K562 (cell line): ENCODE results near the gene ANKMY2. TPM values are rescaled to one million over a fixed set of nuclear protein-coding genes. Genes with fewer than 3 reads are reported as not detected.

ENCODE experiments used
- KDM4B ChIP-seq, 2 experiments: fragments of 450-650 bp in 1 of 2; sonication (generic) in 1 of 2; IDR thresholded peaks; 2 replicates each; pipeline ENCODE4 v1.6.1; 2016 to 2017; ENCODE audit warnings: borderline replicate concordance in 2 of 2, antibody characterized with exemption in 1 of 2, low read depth in 1 of 2, mild to moderate bottlenecking in 1 of 2
- MAFF ChIP-seq: IDR thresholded peaks from 2 replicates; pipeline ENCODE4 v1.6.1; 2012; ENCODE audit warnings: low read length, improper control_type of control experiment
- NFRKB ChIP-seq: fragments of 450-650 bp; IDR thresholded peaks from 2 replicates; pipeline ENCODE4 v1.6.1; 2016; ENCODE audit warnings: low read depth
- RB1 ChIP-seq: fragments of 450-650 bp; IDR thresholded peaks from 2 replicates; pipeline ENCODE4 v1.6.1; 2017; ENCODE audit warnings: low read depth, mild to moderate bottlenecking
- SETDB1 ChIP-seq: IDR thresholded peaks from one replicate; pipeline ENCODE4 v1.6.1; 2012; ENCODE audit warnings: low read length, control low read depth, inconsistent platforms
- SIN3A ChIP-seq, 2 experiments: fragments of 150-350 bp in 1 of 2; IDR thresholded peaks; 2 replicates each; pipeline ENCODE4 v1.6.1; 2011 to 2016; ENCODE audit warnings: borderline replicate concordance in 2 of 2, low read depth in 2 of 2, low read length in 2 of 2, mild to moderate bottlenecking in 2 of 2, moderate library complexity in 2 of 2; ENCODE audit not compliant: control insufficient read depth in 1 of 2
- TEAD4 ChIP-seq, 2 experiments: sonication (generic) in 1 of 2; formaldehyde crosslinking in 1 of 2; IDR thresholded peaks; 2 replicates each; pipeline versions ENCODE4 v1.6.1 to v1.8.0; 2012 to 2022; ENCODE audit warnings: borderline replicate concordance in 1 of 2, inconsistent platforms in 1 of 2, low read length in 1 of 2, mild to moderate bottlenecking in 1 of 2, missing genetic modification reagents in 1 of 2
- ZNF134 ChIP-seq: fragments of 250-450 bp; sonication (Bioruptor Pico); conservative IDR thresholded peaks from 2 replicates; pipeline ENCODE4 v1.4.0; 2020
- polyA plus RNA-seq, 8 experiments: library from polyadenylated mRNA; depleted of rRNA in 4 of 8; stranded (reverse) in 5 of 8; unstranded in 3 of 8; fragments of >200 nt; fragmentation: Nextera tagmentation in 2 of 8; fragmentation: Illumina TruSeq in 1 of 8; extraction: Ambion mirVana in 2 of 8; extraction: Trizol in 1 of 8; gene quantifications; 2 replicates each; pipeline versions ENCODE4 v1.2.1 to v1.2.3, GENCODE V29; 2011 to 2014; ENCODE audit warnings: inconsistent platforms in 1 of 8, missing spikeins in 1 of 8
- total RNA-seq, 7 experiments: library from RNA; depleted of rRNA in 6 of 7; stranded (reverse); fragments of >200 nt in 6 of 7; fragmentation: Illumina TruSeq in 2 of 7; extraction: Trizol in 2 of 7; gene quantifications; 2 replicates each; pipeline versions ENCODE4 v1.2.1 to v1.2.3, GENCODE V29; 2011 to 2021; ENCODE audit warnings: low replicate concordance in 1 of 7
- TF ChIP-seq, protein P1 (sequence below): fragments of 200-600 bp; sonication (generic); IDR thresholded peaks from one replicate; pipeline ENCODE4 v1.6.1; 2012; ENCODE audit warnings: mild to moderate bottlenecking, low read depth, low read length, inconsistent platforms
- TF ChIP-seq, protein P2 (sequence below): fragments of 450-650 bp; IDR thresholded peaks from 2 replicates; pipeline ENCODE4 v1.6.1; 2016
- TF ChIP-seq, protein P3 (sequence below): IDR thresholded peaks from 2 replicates; pipeline ENCODE4 v1.6.1; 2014; ENCODE audit warnings: antibody characterized with exemption

ANKMY2 gene
- total and polyA plus RNA-seq, 9 of the 15 experiments (the other 6 are each of a cell fraction or from before 2014, with no cell fraction given), result 38.9 to 71.5 (median 48.8) TPM

GRCh38 chr7:16645593-16646471 is at the start of gene ANKMY2, which contains the start of gene BZW2 (continued):
- TF ChIP-seq, protein P1, sequence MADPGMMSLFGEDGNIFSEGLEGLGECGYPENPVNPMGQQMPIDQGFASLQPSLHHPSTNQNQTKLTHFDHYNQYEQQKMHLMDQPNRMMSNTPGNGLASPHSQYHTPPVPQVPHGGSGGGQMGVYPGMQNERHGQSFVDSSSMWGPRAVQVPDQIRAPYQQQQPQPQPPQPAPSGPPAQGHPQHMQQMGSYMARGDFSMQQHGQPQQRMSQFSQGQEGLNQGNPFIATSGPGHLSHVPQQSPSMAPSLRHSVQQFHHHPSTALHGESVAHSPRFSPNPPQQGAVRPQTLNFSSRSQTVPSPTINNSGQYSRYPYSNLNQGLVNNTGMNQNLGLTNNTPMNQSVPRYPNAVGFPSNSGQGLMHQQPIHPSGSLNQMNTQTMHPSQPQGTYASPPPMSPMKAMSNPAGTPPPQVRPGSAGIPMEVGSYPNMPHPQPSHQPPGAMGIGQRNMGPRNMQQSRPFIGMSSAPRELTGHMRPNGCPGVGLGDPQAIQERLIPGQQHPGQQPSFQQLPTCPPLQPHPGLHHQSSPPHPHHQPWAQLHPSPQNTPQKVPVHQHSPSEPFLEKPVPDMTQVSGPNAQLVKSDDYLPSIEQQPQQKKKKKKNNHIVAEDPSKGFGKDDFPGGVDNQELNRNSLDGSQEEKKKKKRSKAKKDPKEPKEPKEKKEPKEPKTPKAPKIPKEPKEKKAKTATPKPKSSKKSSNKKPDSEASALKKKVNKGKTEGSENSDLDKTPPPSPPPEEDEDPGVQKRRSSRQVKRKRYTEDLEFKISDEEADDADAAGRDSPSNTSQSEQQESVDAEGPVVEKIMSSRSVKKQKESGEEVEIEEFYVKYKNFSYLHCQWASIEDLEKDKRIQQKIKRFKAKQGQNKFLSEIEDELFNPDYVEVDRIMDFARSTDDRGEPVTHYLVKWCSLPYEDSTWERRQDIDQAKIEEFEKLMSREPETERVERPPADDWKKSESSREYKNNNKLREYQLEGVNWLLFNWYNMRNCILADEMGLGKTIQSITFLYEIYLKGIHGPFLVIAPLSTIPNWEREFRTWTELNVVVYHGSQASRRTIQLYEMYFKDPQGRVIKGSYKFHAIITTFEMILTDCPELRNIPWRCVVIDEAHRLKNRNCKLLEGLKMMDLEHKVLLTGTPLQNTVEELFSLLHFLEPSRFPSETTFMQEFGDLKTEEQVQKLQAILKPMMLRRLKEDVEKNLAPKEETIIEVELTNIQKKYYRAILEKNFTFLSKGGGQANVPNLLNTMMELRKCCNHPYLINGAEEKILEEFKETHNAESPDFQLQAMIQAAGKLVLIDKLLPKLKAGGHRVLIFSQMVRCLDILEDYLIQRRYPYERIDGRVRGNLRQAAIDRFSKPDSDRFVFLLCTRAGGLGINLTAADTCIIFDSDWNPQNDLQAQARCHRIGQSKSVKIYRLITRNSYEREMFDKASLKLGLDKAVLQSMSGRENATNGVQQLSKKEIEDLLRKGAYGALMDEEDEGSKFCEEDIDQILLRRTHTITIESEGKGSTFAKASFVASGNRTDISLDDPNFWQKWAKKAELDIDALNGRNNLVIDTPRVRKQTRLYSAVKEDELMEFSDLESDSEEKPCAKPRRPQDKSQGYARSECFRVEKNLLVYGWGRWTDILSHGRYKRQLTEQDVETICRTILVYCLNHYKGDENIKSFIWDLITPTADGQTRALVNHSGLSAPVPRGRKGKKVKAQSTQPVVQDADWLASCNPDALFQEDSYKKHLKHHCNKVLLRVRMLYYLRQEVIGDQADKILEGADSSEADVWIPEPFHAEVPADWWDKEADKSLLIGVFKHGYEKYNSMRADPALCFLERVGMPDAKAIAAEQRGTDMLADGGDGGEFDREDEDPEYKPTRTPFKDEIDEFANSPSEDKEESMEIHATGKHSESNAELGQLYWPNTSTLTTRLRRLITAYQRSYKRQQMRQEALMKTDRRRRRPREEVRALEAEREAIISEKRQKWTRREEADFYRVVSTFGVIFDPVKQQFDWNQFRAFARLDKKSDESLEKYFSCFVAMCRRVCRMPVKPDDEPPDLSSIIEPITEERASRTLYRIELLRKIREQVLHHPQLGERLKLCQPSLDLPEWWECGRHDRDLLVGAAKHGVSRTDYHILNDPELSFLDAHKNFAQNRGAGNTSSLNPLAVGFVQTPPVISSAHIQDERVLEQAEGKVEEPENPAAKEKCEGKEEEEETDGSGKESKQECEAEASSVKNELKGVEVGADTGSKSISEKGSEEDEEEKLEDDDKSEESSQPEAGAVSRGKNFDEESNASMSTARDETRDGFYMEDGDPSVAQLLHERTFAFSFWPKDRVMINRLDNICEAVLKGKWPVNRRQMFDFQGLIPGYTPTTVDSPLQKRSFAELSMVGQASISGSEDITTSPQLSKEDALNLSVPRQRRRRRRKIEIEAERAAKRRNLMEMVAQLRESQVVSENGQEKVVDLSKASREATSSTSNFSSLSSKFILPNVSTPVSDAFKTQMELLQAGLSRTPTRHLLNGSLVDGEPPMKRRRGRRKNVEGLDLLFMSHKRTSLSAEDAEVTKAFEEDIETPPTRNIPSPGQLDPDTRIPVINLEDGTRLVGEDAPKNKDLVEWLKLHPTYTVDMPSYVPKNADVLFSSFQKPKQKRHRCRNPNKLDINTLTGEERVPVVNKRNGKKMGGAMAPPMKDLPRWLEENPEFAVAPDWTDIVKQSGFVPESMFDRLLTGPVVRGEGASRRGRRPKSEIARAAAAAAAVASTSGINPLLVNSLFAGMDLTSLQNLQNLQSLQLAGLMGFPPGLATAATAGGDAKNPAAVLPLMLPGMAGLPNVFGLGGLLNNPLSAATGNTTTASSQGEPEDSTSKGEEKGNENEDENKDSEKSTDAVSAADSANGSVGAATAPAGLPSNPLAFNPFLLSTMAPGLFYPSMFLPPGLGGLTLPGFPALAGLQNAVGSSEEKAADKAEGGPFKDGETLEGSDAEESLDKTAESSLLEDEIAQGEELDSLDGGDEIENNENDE, result no peak
- TF ChIP-seq SETDB1, result peak; percentile 63
- TF ChIP-seq SIN3A (IDR thresholded peaks at IDR 0.05; ENCODE audit: borderline replicate concordance in 2 of 2, control insufficient read depth in 1 of 2, low read depth in 2 of 2, low read length in 2 of 2), result peak; percentile 85 to 89; a peak in 3 of 4 replicates
- TF ChIP-seq, protein P2, sequence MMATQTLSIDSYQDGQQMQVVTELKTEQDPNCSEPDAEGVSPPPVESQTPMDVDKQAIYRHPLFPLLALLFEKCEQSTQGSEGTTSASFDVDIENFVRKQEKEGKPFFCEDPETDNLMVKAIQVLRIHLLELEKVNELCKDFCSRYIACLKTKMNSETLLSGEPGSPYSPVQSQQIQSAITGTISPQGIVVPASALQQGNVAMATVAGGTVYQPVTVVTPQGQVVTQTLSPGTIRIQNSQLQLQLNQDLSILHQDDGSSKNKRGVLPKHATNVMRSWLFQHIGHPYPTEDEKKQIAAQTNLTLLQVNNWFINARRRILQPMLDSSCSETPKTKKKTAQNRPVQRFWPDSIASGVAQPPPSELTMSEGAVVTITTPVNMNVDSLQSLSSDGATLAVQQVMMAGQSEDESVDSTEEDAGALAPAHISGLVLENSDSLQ, result peak; percentile 78
- TF ChIP-seq TEAD4 (IDR thresholded peaks at IDR 0.05; ENCODE audit: low read length), result peak; percentile 52; the same call in 1 of the 2 replicates
- no peak for TF ChIP-seq TEAD4 (CRISPR knock-in tag; IDR thresholded peaks at IDR 0.05; ENCODE audit: borderline replicate concordance)
- peak in 1 of 2 experiments; percentile 14; a peak in 1 of 4 replicates for TF ChIP-seq KDM4B (IDR thresholded peaks at IDR 0.05; ENCODE audit: borderline replicate concordance in 2 of 2, low read depth in 1 of 2)
- TF ChIP-seq NFRKB, result peak; percentile 74
- TF ChIP-seq RB1, result peak; percentile 65; the same call in 1 of the 2 replicates
- peak; percentile 71; the same call in 1 of the 2 replicates for TF ChIP-seq MAFF
- TF ChIP-seq ZNF134 (CRISPR knock-in tag), result 0 out of 2 replicates have a peak, but pooled peaks have one; percentile 46
- TF ChIP-seq, protein P3, sequence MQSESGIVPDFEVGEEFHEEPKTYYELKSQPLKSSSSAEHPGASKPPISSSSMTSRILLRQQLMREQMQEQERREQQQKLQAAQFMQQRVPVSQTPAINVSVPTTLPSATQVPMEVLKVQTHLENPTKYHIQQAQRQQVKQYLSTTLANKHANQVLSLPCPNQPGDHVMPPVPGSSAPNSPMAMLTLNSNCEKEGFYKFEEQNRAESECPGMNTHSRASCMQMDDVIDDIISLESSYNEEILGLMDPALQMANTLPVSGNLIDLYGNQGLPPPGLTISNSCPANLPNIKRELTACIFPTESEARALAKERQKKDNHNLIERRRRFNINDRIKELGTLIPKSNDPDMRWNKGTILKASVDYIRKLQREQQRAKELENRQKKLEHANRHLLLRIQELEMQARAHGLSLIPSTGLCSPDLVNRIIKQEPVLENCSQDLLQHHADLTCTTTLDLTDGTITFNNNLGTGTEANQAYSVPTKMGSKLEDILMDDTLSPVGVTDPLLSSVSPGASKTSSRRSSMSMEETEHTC, result no peak
